Liver (tissue), 9 donors: Measurements from ENCODE around the gene MICAL2. TPM values are rescaled to one million over a fixed set of nuclear protein-coding genes. Genes with fewer than 3 reads are reported as not detected.

Experiments
- DNase-seq: peaks from one replicate; pipeline ENCODE4 v3.0.0-alpha.2; 2017; ENCODE audit warnings: low spot score
- H3K27ac ChIP-seq, 2 donors: one replicate each; pipeline ENCODE4 v1.7.0; 2013; ENCODE audit warnings: inconsistent platforms in 2 of 2, low read length in 2 of 2, control low read depth in 1 of 2, low read depth in 1 of 2, mild to moderate bottlenecking in 1 of 2
- H3K27me3 ChIP-seq, 4 donors: one replicate each; pipeline versions ENCODE4 v1.6.1 to v1.7.0; 2013; ENCODE audit warnings: low read length in 3 of 4, inconsistent platforms in 1 of 4, mild to moderate bottlenecking in 1 of 4, moderate library complexity in 1 of 4; ENCODE audit not compliant: control insufficient read depth in 4 of 4, insufficient read depth in 4 of 4
- H3K36me3 ChIP-seq, 4 donors: one replicate each; pipeline versions ENCODE4 v1.6.1 to v1.7.0; 2013; ENCODE audit warnings: low read length in 3 of 4, mild to moderate bottlenecking in 3 of 4, low read depth in 1 of 4, moderate library complexity in 1 of 4; ENCODE audit not compliant: control insufficient read depth in 4 of 4, insufficient read depth in 3 of 4
- H3K4me1 ChIP-seq, 4 donors: one replicate each; pipeline versions ENCODE4 v1.6.1 to v1.7.0; 2013; ENCODE audit warnings: low read length in 3 of 4, mild to moderate bottlenecking in 3 of 4, moderate library complexity in 1 of 4; ENCODE audit not compliant: control insufficient read depth in 4 of 4, insufficient read depth in 4 of 4
- H3K4me3 ChIP-seq, 3 donors: one replicate each; pipeline versions ENCODE4 v1.6.1 to v1.7.0; 2013; ENCODE audit warnings: low read length in 3 of 3, control low read depth in 1 of 3, low read depth in 1 of 3, mild to moderate bottlenecking in 1 of 3
- H3K9ac ChIP-seq, 2 donors: one replicate each; pipeline ENCODE4 v1.7.0; 2013; ENCODE audit warnings: low read length in 2 of 2, mild to moderate bottlenecking in 2 of 2, moderate library complexity in 2 of 2, control low read depth in 1 of 2, low read depth in 1 of 2
- H3K9me3 ChIP-seq, 4 donors: one replicate each; pipeline versions ENCODE4 v1.6.1 to v1.7.0; 2013; ENCODE audit warnings: low read length in 3 of 4; ENCODE audit not compliant: control insufficient read depth in 4 of 4
- ATF3 ChIP-seq: IDR thresholded peaks from 2 replicates; pipeline ENCODE4 v1.6.1; 2016; ENCODE audit warnings: antibody characterized with exemption
- CTCF ChIP-seq: fragments of 150-350 bp; IDR thresholded peaks from 2 replicates; pipeline ENCODE4 v1.5.1; 2017; ENCODE audit warnings: improper control_type of control experiment, low read depth, low read length; ENCODE audit not compliant: missing input control
- EGR1 ChIP-seq, 2 donors: IDR thresholded peaks; 2 replicates each; pipeline ENCODE4 v1.6.1; 2016 to 2018; ENCODE audit warnings: antibody characterized with exemption in 2 of 2, low read depth in 2 of 2
- FOXA1 ChIP-seq: IDR thresholded peaks from 2 replicates; pipeline ENCODE4 v1.6.1; 2016; ENCODE audit warnings: antibody characterized with exemption
- FOXA2 ChIP-seq: IDR thresholded peaks from 2 replicates; pipeline ENCODE4 v1.6.1; 2016; ENCODE audit warnings: antibody characterized with exemption
- GABPA ChIP-seq, 2 donors: IDR thresholded peaks in 1 of 2; conservative IDR thresholded peaks in 1 of 2; 2 replicates each; pipeline ENCODE4 v1.6.1; 2016; ENCODE audit warnings: antibody characterized with exemption in 2 of 2, mild to moderate bottlenecking in 1 of 2, moderate library complexity in 1 of 2
- HNF4A ChIP-seq, 2 donors: conservative IDR thresholded peaks; 2 replicates each; pipeline ENCODE4 v1.6.1; 2016; ENCODE audit warnings: antibody characterized with exemption in 2 of 2, mild to moderate bottlenecking in 2 of 2
- HNF4G ChIP-seq: IDR thresholded peaks from 2 replicates; pipeline ENCODE4 v1.6.1; 2016; ENCODE audit warnings: antibody characterized with exemption
- JUND ChIP-seq, 2 donors: IDR thresholded peaks; 2 replicates each; pipeline ENCODE4 v1.6.1; 2016; ENCODE audit warnings: antibody characterized with exemption in 2 of 2
- NR2F2 ChIP-seq: IDR thresholded peaks from 2 replicates; pipeline ENCODE4 v1.6.1; 2016; ENCODE audit warnings: antibody characterized with exemption
- RAD21 ChIP-seq, 2 donors: IDR thresholded peaks; 2 replicates each; pipeline ENCODE4 v1.6.1; 2016; ENCODE audit warnings: antibody characterized with exemption in 2 of 2, mild to moderate bottlenecking in 2 of 2
- RXRA ChIP-seq, 2 donors: IDR thresholded peaks; 2 replicates each; pipeline ENCODE4 v1.6.1; 2017 to 2018; ENCODE audit warnings: antibody characterized with exemption in 2 of 2, mild to moderate bottlenecking in 1 of 2
- SP1 ChIP-seq: IDR thresholded peaks from 2 replicates; pipeline ENCODE4 v1.6.1; 2018; ENCODE audit warnings: antibody characterized with exemption, mild to moderate bottlenecking
- TAF1 ChIP-seq: conservative IDR thresholded peaks from 2 replicates; pipeline ENCODE4 v1.6.1; 2016; ENCODE audit warnings: antibody characterized with exemption, mild to moderate bottlenecking
- YY1 ChIP-seq: IDR thresholded peaks from 2 replicates; pipeline ENCODE4 v1.6.1; 2016; ENCODE audit warnings: antibody characterized with exemption, mild to moderate bottlenecking
- whole genome bisulfite sequencing: extraction: QIAGEN DNeasy Blood & Tissue Kit; methylation state at CpG from one replicate; pipeline ENCODE4 v1.1.7; 2013; 5-methylcytosine and 5-hydroxymethylcytosine counted together
- polyA plus RNA-seq, 2 donors: library from polyadenylated mRNA; stranded (reverse) in 1 of 2; unstranded in 1 of 2; fragments of 200-250 nt in 1 of 2; fragments of >200 nt in 1 of 2; fragmentation: Nextera tagmentation in 1 of 2; extraction: Ambion mirVana in 1 of 2; gene quantifications; one replicate each; pipeline versions ENCODE4 v1.2.1 to v1.2.3, GENCODE V29; 2013 to 2015
- total RNA-seq, 2 donors: library from RNA; depleted of rRNA; stranded (reverse); fragments of >200 nt; gene quantifications; one replicate each; pipeline ENCODE4 v1.2.3, GENCODE V29; 2014
- TF ChIP-seq, protein P1 (sequence below): IDR thresholded peaks from 2 replicates; pipeline ENCODE4 v1.6.1; 2016; ENCODE audit warnings: antibody characterized with exemption
- TF ChIP-seq, protein P2 (sequence below): IDR thresholded peaks from 2 replicates; pipeline ENCODE4 v1.6.1; 2016; ENCODE audit warnings: antibody characterized with exemption
- TF ChIP-seq, protein P3 (sequence below): IDR thresholded peaks from 2 replicates; pipeline ENCODE4 v1.6.1; 2016; ENCODE audit warnings: antibody characterized with exemption, mild to moderate bottlenecking
- donor health status: healthy.
- donor health status: healthy.
- donor health status: healthy.
- donor health status: healthy.
- donor health status: healthy.

Gene MICAL2
- total and polyA plus RNA-seq, 4 donors = 17.5 to 113 (median 42.9) TPM

DNA sequence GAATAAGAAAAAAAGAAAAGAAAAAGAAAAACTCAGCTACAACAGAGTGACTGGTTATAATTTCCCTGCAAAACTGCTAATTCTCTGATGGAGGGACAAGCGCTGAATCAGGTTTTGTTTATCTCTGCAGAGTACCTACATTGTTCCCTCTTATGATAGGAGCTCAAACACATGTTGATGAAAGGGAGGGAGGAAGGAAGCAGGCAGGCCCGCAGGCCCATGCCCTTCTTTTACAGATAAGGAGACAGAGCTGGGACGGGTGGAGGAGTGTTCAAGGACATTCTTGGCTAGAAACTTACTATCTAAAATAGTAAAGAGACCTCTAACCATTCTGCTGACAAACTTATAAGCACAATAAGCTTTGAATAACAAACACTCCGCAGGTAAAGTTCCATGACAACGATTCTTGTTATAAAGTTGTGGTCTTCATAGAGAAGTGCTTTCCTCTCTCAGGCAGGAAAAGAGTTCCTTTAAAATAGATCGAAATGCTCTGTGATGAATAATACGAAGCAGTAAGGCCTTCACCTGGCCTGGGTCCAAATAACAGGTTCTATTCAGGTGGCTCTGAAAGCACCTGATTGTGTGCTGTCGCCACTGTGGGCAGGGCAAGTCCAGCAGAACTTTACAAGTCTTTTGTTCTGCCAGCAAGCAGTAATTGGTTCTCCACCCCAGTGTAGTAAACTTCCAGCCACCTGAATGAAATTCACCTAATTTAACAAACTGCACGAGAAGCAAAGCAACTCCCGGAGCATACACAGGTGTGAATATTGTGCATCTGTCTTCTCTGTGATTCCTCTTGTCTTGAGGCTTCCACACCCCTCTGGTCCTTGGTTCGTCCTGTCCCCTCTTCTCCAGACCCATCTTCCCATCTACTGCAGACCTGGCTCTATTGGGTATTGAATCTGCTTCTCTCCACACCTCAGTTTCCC is 15.3 kb upstream of the MICAL2 start:
- no peak overlapping the region for H3K9ac ChIP-seq
- H3K4me1 ChIP-seq = peaks cover 0 to 10% (median 1%) of the 10 kb centered on the region in 4 donors
- H3K27me3 ChIP-seq = no peaks in the 10 kb centered on the region
- H3K9me3 ChIP-seq = no peaks in the 10 kb centered on the region
- TF ChIP-seq, protein P1, sequence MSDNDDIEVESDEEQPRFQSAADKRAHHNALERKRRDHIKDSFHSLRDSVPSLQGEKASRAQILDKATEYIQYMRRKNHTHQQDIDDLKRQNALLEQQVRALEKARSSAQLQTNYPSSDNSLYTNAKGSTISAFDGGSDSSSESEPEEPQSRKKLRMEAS = no peak
- TF ChIP-seq, protein P2, sequence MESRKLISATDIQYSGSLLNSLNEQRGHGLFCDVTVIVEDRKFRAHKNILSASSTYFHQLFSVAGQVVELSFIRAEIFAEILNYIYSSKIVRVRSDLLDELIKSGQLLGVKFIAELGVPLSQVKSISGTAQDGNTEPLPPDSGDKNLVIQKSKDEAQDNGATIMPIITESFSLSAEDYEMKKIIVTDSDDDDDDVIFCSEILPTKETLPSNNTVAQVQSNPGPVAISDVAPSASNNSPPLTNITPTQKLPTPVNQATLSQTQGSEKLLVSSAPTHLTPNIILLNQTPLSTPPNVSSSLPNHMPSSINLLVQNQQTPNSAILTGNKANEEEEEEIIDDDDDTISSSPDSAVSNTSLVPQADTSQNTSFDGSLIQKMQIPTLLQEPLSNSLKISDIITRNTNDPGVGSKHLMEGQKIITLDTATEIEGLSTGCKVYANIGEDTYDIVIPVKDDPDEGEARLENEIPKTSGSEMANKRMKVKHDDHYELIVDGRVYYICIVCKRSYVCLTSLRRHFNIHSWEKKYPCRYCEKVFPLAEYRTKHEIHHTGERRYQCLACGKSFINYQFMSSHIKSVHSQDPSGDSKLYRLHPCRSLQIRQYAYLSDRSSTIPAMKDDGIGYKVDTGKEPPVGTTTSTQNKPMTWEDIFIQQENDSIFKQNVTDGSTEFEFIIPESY = no peak
- TF ChIP-seq FOXA2 (no peak), RAD21 (IDR thresholded peaks at IDR 0.05) (no peak), TAF1 (no peak), JUND (IDR thresholded peaks at IDR 0.05) (no peak), ATF3 (no peak), CTCF (no peak), HNF4G (no peak), FOXA1 (no peak), YY1 (no peak), EGR1 (IDR thresholded peaks at IDR 0.05; ENCODE audit: low read depth in 2 of 2) (no peak), RXRA (IDR thresholded peaks at IDR 0.05) (no peak), HNF4A (conservative IDR thresholded peaks at IDR 0.05) (no peak), SP1 (no peak), GABPA (IDR thresholded peaks at IDR 0.05 in 1 of 2, conservative IDR thresholded peaks at IDR 0.05 in 1 of 2) (no peak), NR2F2 (no peak)
- TF ChIP-seq, protein P3, sequence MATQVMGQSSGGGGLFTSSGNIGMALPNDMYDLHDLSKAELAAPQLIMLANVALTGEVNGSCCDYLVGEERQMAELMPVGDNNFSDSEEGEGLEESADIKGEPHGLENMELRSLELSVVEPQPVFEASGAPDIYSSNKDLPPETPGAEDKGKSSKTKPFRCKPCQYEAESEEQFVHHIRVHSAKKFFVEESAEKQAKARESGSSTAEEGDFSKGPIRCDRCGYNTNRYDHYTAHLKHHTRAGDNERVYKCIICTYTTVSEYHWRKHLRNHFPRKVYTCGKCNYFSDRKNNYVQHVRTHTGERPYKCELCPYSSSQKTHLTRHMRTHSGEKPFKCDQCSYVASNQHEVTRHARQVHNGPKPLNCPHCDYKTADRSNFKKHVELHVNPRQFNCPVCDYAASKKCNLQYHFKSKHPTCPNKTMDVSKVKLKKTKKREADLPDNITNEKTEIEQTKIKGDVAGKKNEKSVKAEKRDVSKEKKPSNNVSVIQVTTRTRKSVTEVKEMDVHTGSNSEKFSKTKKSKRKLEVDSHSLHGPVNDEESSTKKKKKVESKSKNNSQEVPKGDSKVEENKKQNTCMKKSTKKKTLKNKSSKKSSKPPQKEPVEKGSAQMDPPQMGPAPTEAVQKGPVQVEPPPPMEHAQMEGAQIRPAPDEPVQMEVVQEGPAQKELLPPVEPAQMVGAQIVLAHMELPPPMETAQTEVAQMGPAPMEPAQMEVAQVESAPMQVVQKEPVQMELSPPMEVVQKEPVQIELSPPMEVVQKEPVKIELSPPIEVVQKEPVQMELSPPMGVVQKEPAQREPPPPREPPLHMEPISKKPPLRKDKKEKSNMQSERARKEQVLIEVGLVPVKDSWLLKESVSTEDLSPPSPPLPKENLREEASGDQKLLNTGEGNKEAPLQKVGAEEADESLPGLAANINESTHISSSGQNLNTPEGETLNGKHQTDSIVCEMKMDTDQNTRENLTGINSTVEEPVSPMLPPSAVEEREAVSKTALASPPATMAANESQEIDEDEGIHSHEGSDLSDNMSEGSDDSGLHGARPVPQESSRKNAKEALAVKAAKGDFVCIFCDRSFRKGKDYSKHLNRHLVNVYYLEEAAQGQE = no peak
- H3K27ac ChIP-seq = no peak overlapping the region
- WGBS = 74% methylated on average over 11 of the region's 11 CpGs
- no peak for DNase-seq
- H3K36me3 ChIP-seq = no peaks in the 10 kb centered on the region
- no peak overlapping the region for H3K4me3 ChIP-seq
